Measurements from ENCODE around the gene PCSK5. TPM values are rescaled to one million over a fixed set of nuclear protein-coding genes. Genes with fewer than 3 reads are reported as not detected.
A peak's percentile ranks its signal among the peaks of the same experiment; 100 is the strongest.

The PCSK5 gene
- total and polyA plus RNA-seq, 4 donors: 0.58 to 3.6 (median 0.82) TPM

GRCh38 chr9:76297721-76298239, 407.3 kb downstream of the PCSK5 start:
- WGBS: 68% methylated on average over 14 of the region's 14 CpGs
- DNase-seq (ENCODE audit: low spot score): no peak
- H3K27ac ChIP-seq (ENCODE audit: low read depth in 1 of 2, low read length in 2 of 2): no peak overlapping the region

GRCh38 chr9:76298521-76299144, 408.2 kb downstream of the PCSK5 start:
- DNase-seq (ENCODE audit: low spot score): no peak
- peak in 1 of 2 donors; percentile 18 for TF ChIP-seq RAD21 (IDR thresholded peaks at IDR 0.05)
- no peak for TF ChIP-seq RXRA (IDR thresholded peaks at IDR 0.05)
- Histone ChIP-seq H3K4me3 (ENCODE audit: low read depth in 1 of 3, low read length in 3 of 3) (no peak overlapping the region), H3K9ac (ENCODE audit: low read depth in 1 of 2, low read length in 2 of 2) (no peak overlapping the region), H3K27me3 (ENCODE audit: control insufficient read depth in 4 of 4, insufficient read depth in 4 of 4, low read length in 3 of 4) (no peaks in the 10 kb centered on the region), H3K4me1 (ENCODE audit: control insufficient read depth in 4 of 4, insufficient read depth in 4 of 4, low read length in 3 of 4) (no peaks in the 10 kb centered on the region), H3K9me3 (ENCODE audit: control insufficient read depth in 4 of 4, low read length in 3 of 4) (no peaks in the 10 kb centered on the region), H3K27ac (ENCODE audit: low read depth in 1 of 2, low read length in 2 of 2) (no peak overlapping the region), H3K36me3 (ENCODE audit: control insufficient read depth in 4 of 4, insufficient read depth in 3 of 4, low read depth in 1 of 4, low read length in 3 of 4) (no peaks in the 10 kb centered on the region)
- WGBS: 52% methylated on average over 3 of the region's 3 CpGs

More at GRCh38 chr9:76297721-76298239, 407.3 kb downstream of the PCSK5 start:
- no peak overlapping the region for H3K9ac ChIP-seq (ENCODE audit: low read depth in 1 of 2, low read length in 2 of 2)
- TF ChIP-seq ATF3 (IDR thresholded peaks at IDR 0.05): no peak
- no peak for TF ChIP-seq FOXA1 (IDR thresholded peaks at IDR 0.05)
- no peak for TF ChIP-seq JUND (IDR thresholded peaks at IDR 0.05)
- TF ChIP-seq SP1 (IDR thresholded peaks at IDR 0.05): no peak
- no peak for TF ChIP-seq NR2F2 (IDR thresholded peaks at IDR 0.05)
- TF ChIP-seq YY1 (IDR thresholded peaks at IDR 0.05): no peak
- H3K4me1 ChIP-seq (ENCODE audit: control insufficient read depth in 4 of 4, insufficient read depth in 4 of 4, low read length in 3 of 4): no peaks in the 10 kb centered on the region
- no peaks in the 10 kb centered on the region for H3K9me3 ChIP-seq (ENCODE audit: control insufficient read depth in 4 of 4, low read length in 3 of 4)
- no peaks in the 10 kb centered on the region for H3K27me3 ChIP-seq (ENCODE audit: control insufficient read depth in 4 of 4, insufficient read depth in 4 of 4, low read length in 3 of 4)
- H3K4me3 ChIP-seq (ENCODE audit: low read depth in 1 of 3, low read length in 3 of 3): no peak overlapping the region
- no peaks in the 10 kb centered on the region for H3K36me3 ChIP-seq (ENCODE audit: control insufficient read depth in 4 of 4, insufficient read depth in 3 of 4, low read depth in 1 of 4, low read length in 3 of 4)

- DNase-seq (ENCODE audit: low spot score): no peak
- Histone ChIP-seq H3K4me1 (ENCODE audit: control insufficient read depth in 4 of 4, insufficient read depth in 4 of 4, low read length in 3 of 4) (no peaks in the 10 kb centered on the region), H3K36me3 (ENCODE audit: control insufficient read depth in 4 of 4, insufficient read depth in 3 of 4, low read depth in 1 of 4, low read length in 3 of 4) (no peaks in the 10 kb centered on the region), H3K9ac (ENCODE audit: low read depth in 1 of 2, low read length in 2 of 2) (no peak overlapping the region), H3K4me3 (ENCODE audit: low read depth in 1 of 3, low read length in 3 of 3) (no peak overlapping the region), H3K27ac (ENCODE audit: low read depth in 1 of 2, low read length in 2 of 2) (no peak overlapping the region), H3K27me3 (ENCODE audit: control insufficient read depth in 4 of 4, insufficient read depth in 4 of 4, low read length in 3 of 4) (no peaks in the 10 kb centered on the region), H3K9me3 (ENCODE audit: control insufficient read depth in 4 of 4, low read length in 3 of 4) (no peaks in the 10 kb centered on the region)
- TF ChIP-seq REST (IDR thresholded peaks at IDR 0.05) (no peak), SP1 (IDR thresholded peaks at IDR 0.05) (no peak), ATF3 (IDR thresholded peaks at IDR 0.05) (no peak), NR2F2 (IDR thresholded peaks at IDR 0.05) (no peak), FOXA1 (IDR thresholded peaks at IDR 0.05) (no peak), CTCF (IDR thresholded peaks at IDR 0.05; ENCODE audit: low read depth, low read length, missing input control) (no peak), GABPA (IDR thresholded peaks at IDR 0.05 in 1 of 2, conservative IDR thresholded peaks at IDR 0.05 in 1 of 2) (no peak), RXRA (IDR thresholded peaks at IDR 0.05) (no peak), MAX (IDR thresholded peaks at IDR 0.05) (no peak), RAD21 (IDR thresholded peaks at IDR 0.05) (no peak), TAF1 (conservative IDR thresholded peaks at IDR 0.05) (no peak), YY1 (IDR thresholded peaks at IDR 0.05) (no peak), FOXA2 (IDR thresholded peaks at IDR 0.05) (no peak), JUND (IDR thresholded peaks at IDR 0.05) (no peak), HNF4A (conservative IDR thresholded peaks at IDR 0.05) (no peak), HNF4G (IDR thresholded peaks at IDR 0.05) (no peak)
- WGBS: 71% methylated on average over 3 of the region's 3 CpGs
Measured at GRCh38 chr9:76302543-76302942, 412.1 kb downstream of the PCSK5 start.
